NB4 (cell line): ENCODE data around the gene NUP98.
"Not testable (repeated sequence)": the region's sequence is repeated elsewhere in the genome, so short reads cannot be mapped to it uniquely, and the experiment has no call there.

Experiments
- DNase-seq: peaks from one replicate; pipeline ENCODE4 v3.0.0; 2010; ENCODE audit warnings: low read depth
- H3K4me3 ChIP-seq: one replicate; pipeline ENCODE4 v1.5.1; 2011; ENCODE audit warnings: mild to moderate bottlenecking, low read depth, low read length, moderate library complexity
- CTCF ChIP-seq: IDR thresholded peaks from one replicate; pipeline ENCODE4 v1.5.1; 2012; ENCODE audit warnings: low read depth, low read length
- MYC ChIP-seq: IDR thresholded peaks from 2 replicates; pipeline ENCODE4 v1.6.1; 2011; ENCODE audit warnings: low read depth, low read length
- POLR2A ChIP-seq: IDR thresholded peaks from 2 replicates; pipeline ENCODE4 v1.6.1; 2011; ENCODE audit warnings: mild to moderate bottlenecking; ENCODE audit not compliant: insufficient read length; ENCODE audit errors: extremely low read depth
- TF ChIP-seq, protein P1 (sequence below): IDR thresholded peaks from 2 replicates; pipeline ENCODE4 v1.6.1; 2011; ENCODE audit warnings: low read depth, low read length

NUP98 gene

GRCh38 chr11:3816673-3817072 is 19.3 kb upstream of the NUP98 start:
- TF ChIP-seq, protein P1, sequence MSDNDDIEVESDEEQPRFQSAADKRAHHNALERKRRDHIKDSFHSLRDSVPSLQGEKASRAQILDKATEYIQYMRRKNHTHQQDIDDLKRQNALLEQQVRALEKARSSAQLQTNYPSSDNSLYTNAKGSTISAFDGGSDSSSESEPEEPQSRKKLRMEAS = no peak
- TF ChIP-seq POLR2A = no peak
- no peak for TF ChIP-seq CTCF
- TF ChIP-seq MYC = no peak
- H3K4me3 ChIP-seq = no peak overlapping the region
- DNase-seq = no peak

GRCh38 chr11:3815845-3816244 is 18.5 kb upstream of the NUP98 start:
- no peak overlapping the region for H3K4me3 ChIP-seq
- TF ChIP-seq POLR2A (no peak), CTCF (no peak), MYC (no peak)
- TF ChIP-seq, protein P1 = no peak
- no peak for DNase-seq

DNA sequence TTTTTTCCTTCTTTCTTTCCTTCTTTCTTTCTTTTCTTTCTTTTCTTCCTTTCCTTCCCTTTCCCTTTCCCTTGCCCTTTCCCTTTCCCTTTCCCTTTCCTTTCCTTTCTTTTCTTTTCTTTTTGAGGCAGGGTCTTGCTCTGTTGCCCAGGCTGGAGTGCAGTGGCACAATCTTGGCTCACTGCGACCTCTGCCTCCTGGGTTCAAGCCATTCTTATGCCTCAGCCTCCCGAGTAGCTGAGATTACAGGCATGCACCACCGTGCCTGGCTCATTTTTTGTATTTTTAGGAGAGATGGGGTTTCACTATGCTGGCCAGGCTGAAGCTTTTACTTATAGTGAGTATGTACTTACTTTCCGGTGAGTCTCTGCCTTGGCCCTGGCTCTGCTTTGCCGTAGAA is 17.5 kb upstream of the NUP98 start:
- DNase-seq, H3K4me3 ChIP-seq: not testable (repeated sequence)

GRCh38 chr11:3810951-3811350 is 13.6 kb upstream of the NUP98 start:
- H3K4me3 ChIP-seq = no peak overlapping the region
- TF ChIP-seq CTCF (no peak), MYC (no peak), POLR2A (no peak)
- TF ChIP-seq, protein P1 = no peak
- DNase-seq = no peak

- TF ChIP-seq, protein P1 = no peak
- no peak for TF ChIP-seq CTCF
- no peak for TF ChIP-seq POLR2A
- no peak for TF ChIP-seq MYC
- H3K4me3 ChIP-seq = no peak overlapping the region
- DNase-seq = no peak
Measured at GRCh38 chr11:3810446-3810845, 13.1 kb upstream of the NUP98 start.

- no peak overlapping the region for H3K4me3 ChIP-seq
- TF ChIP-seq POLR2A = no peak
- no peak for TF ChIP-seq MYC
- TF ChIP-seq CTCF = no peak
- TF ChIP-seq, protein P1 = no peak
- no peak for DNase-seq
Measured at GRCh38 chr11:3809624-3809928, 12.2 kb upstream of the NUP98 start.
